SU-DHL-6 (cell line): ENCODE results near the gene PI16.

Source experiments
- H2AFZ ChIP-seq: fragments of 200-600 bp; sonication (generic); 2 replicates; pipeline ENCODE4 v1.6.1; 2014; ENCODE audit warnings: low read depth, mild to moderate bottlenecking, moderate library complexity, mixed read lengths, antibody characterized with exemption, low read length; ENCODE audit not compliant: severe bottlenecking
- H3F3A ChIP-seq: fragments of 200-600 bp; shearing (Covaris generic); 2 replicates; pipeline ENCODE4 v1.6.0; 2016; ENCODE audit warnings: antibody characterized with exemption, mild to moderate bottlenecking; ENCODE audit not compliant: insufficient read depth
- H3K27ac ChIP-seq: fragments of 200-600 bp; sonication (generic); 2 replicates; pipeline ENCODE4 v1.5.1; 2016; ENCODE audit warnings: low read depth, mild to moderate bottlenecking, low read length, moderate library complexity, mixed read lengths
- H3K27me3 ChIP-seq: fragments of 200-600 bp; sonication (generic), shearing (Covaris generic); 2 replicates; pipeline ENCODE4 v1.6.0; 2014; ENCODE audit warnings: mild to moderate bottlenecking, low read length
- H3K36me3 ChIP-seq: fragments of 200-600 bp; sonication (generic); 2 replicates; pipeline ENCODE4 v1.6.1; 2014; ENCODE audit warnings: mild to moderate bottlenecking, low read length, mixed read lengths
- H3K4me2 ChIP-seq: fragments of 300-600, 200-600 bp; shearing (Covaris generic), sonication (generic); 2 replicates; pipeline ENCODE4 v1.6.0; 2014; ENCODE audit warnings: low read length, low read depth, mild to moderate bottlenecking; ENCODE audit not compliant: poor library complexity, severe bottlenecking
- H3K4me3 ChIP-seq: fragments of 200-600 bp; sonication (generic); 2 replicates; pipeline ENCODE4 v1.5.1; 2014; ENCODE audit warnings: antibody characterized with exemption, low read length, mild to moderate bottlenecking, mixed read lengths; ENCODE audit not compliant: insufficient read depth, poor library complexity, severe bottlenecking
- H3K79me2 ChIP-seq: fragments of 200-600 bp; sonication (generic); 2 replicates; pipeline ENCODE4 v1.6.1; 2014; ENCODE audit warnings: mild to moderate bottlenecking, low read length, moderate library complexity; ENCODE audit not compliant: insufficient read depth
- H3K9ac ChIP-seq: fragments of 200-600 bp; sonication (generic); 2 replicates; pipeline ENCODE4 v1.7.0; 2014; ENCODE audit warnings: mild to moderate bottlenecking, low read length
- H3K9me2 ChIP-seq: fragments of 200-600 bp; sonication (generic); replicated peaks from 2 replicates; pipeline ENCODE4 v1.6.1; 2014; ENCODE audit warnings: low read length; ENCODE audit not compliant: insufficient read depth
- H3K9me3 ChIP-seq: fragments of 200-600 bp; sonication (generic); 2 replicates; pipeline ENCODE4 v1.6.1; 2014; ENCODE audit warnings: low read length, mixed read lengths; ENCODE audit not compliant: insufficient read depth
- H4K20me1 ChIP-seq: fragments of 200-600 bp; sonication (generic); 2 replicates; pipeline ENCODE4 v1.6.1; 2014; ENCODE audit warnings: low read depth, mild to moderate bottlenecking, antibody characterized with exemption, low read length, moderate library complexity, mixed read lengths
- EZH2phosphoT487 ChIP-seq: fragments of 200-600 bp; sonication (generic), shearing (Covaris generic); conservative IDR thresholded peaks from 2 replicates; pipeline ENCODE4 v1.6.1; 2018; ENCODE audit warnings: mild to moderate bottlenecking, antibody characterized with exemption, low read length, moderate library complexity, mixed read lengths
- TF ChIP-seq, protein P1 (sequence below): fragments of 200-600 bp; sonication (generic); IDR thresholded peaks from one replicate; pipeline ENCODE4 v1.5.1; 2017; ENCODE audit warnings: antibody characterized with exemption, mild to moderate bottlenecking, low read length, moderate library complexity; ENCODE audit not compliant: insufficient read depth, poor library complexity, severe bottlenecking

Gene PI16, protein sequence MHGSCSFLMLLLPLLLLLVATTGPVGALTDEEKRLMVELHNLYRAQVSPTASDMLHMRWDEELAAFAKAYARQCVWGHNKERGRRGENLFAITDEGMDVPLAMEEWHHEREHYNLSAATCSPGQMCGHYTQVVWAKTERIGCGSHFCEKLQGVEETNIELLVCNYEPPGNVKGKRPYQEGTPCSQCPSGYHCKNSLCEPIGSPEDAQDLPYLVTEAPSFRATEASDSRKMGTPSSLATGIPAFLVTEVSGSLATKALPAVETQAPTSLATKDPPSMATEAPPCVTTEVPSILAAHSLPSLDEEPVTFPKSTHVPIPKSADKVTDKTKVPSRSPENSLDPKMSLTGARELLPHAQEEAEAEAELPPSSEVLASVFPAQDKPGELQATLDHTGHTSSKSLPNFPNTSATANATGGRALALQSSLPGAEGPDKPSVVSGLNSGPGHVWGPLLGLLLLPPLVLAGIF

DNA sequence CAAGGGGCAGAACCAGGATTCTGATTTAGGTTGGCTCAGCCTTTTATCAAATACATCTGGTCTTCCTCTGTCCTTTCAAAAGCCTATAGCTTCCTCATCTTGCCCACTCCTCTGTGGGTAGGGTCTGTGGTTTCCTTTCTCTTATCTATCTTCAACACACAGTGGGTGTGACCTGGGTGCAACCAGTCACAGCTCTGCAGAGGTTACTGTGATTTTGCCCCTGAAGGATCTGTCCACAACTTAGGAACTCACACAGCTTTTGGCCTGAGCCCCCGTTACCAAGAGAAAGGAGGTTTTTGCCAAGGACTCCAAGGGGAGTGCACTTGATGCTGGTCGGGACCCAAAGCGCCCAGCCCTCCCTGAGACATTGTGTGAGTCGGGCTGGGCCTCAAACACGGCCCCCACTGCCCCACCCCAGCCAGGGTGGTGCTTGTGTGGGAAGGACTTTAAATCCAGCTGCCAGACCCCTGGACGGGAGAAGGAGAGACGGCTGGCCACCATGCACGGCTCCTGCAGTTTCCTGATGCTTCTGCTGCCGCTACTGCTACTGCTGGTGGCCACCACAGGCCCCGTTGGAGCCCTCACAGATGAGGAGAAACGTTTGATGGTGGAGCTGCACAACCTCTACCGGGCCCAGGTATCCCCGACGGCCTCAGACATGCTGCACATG is at the start of gene PI16:
Gene PI16 (plus strand): TSS at position 477 of the 670 bp plus-strand sequence. CDS start 23 bp downstream, at position 500.
- H3K27ac ChIP-seq: peak within 1 kb of the TSS; percentile 58
- H4K20me1 ChIP-seq: no peaks in the 10 kb centered on the region
- H3F3A ChIP-seq: peaks cover 3% of the 10 kb centered on the region; the same call in 1 of the 2 replicates
- peak within 1 kb of the TSS; percentile 24 for H3K4me3 ChIP-seq
- peak within 1 kb of the TSS; percentile 37 for H3K9ac ChIP-seq
- no peaks in the 10 kb centered on the region for H3K79me2 ChIP-seq
- peak within 1 kb of the TSS; percentile 53 for H3K4me2 ChIP-seq
- H3K27me3 ChIP-seq: no peaks in the 10 kb centered on the region
- no peaks in the 10 kb centered on the region for H3K9me3 ChIP-seq
- H3K36me3 ChIP-seq: no peaks in the 10 kb centered on the region
- TF ChIP-seq EZH2phosphoT487: no peak
- TF ChIP-seq, protein P1, sequence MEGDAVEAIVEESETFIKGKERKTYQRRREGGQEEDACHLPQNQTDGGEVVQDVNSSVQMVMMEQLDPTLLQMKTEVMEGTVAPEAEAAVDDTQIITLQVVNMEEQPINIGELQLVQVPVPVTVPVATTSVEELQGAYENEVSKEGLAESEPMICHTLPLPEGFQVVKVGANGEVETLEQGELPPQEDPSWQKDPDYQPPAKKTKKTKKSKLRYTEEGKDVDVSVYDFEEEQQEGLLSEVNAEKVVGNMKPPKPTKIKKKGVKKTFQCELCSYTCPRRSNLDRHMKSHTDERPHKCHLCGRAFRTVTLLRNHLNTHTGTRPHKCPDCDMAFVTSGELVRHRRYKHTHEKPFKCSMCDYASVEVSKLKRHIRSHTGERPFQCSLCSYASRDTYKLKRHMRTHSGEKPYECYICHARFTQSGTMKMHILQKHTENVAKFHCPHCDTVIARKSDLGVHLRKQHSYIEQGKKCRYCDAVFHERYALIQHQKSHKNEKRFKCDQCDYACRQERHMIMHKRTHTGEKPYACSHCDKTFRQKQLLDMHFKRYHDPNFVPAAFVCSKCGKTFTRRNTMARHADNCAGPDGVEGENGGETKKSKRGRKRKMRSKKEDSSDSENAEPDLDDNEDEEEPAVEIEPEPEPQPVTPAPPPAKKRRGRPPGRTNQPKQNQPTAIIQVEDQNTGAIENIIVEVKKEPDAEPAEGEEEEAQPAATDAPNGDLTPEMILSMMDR: no peak
- no peak within 1 kb of the TSS for H2AFZ ChIP-seq
- no peaks in the 10 kb centered on the region for H3K9me2 ChIP-seq

DNA sequence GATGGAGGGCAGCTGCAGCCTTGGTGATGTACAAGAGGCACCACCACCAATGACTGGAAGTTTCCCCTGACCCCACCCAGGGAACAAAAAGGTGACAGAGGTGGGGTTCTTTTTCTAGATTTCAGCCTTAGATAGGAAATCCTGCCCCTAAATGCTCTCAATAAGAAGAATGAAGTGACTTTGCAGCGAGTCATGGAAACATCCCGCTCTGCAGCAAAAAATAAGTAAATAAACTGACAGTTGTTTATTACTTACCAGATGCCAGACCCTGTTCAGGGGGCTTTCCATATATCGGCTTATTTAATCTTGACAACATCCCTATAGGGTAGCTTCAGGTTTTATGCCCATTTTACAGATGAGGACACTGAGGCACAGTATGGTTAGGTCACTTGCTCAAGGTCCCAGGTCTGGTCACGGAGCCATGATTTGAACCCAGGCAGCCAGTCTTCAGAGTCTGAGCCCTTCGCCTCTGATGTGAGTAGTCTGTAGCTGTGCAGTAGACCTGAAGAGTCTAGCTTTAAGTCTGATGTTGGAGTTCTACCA is 49.6 kb upstream of the PI16 start:
- Histone ChIP-seq H3K79me2 (peaks cover 9% of the 10 kb centered on the region; the same call in 1 of the 2 replicates), H3K4me3 (no peak overlapping the region), H3K27me3 (no peaks in the 10 kb centered on the region), H3K9me2 (no peaks in the 10 kb centered on the region), H3K4me2 (no peak overlapping the region), H2AFZ (no peak overlapping the region), H3K27ac (no peak overlapping the region), H3K36me3 (peaks cover 49% of the 10 kb centered on the region), H3F3A (no peaks in the 10 kb centered on the region), H3K9me3 (no peaks in the 10 kb centered on the region), H3K9ac (no peak overlapping the region), H4K20me1 (no peaks in the 10 kb centered on the region)
- TF ChIP-seq EZH2phosphoT487: no peak

DNA sequence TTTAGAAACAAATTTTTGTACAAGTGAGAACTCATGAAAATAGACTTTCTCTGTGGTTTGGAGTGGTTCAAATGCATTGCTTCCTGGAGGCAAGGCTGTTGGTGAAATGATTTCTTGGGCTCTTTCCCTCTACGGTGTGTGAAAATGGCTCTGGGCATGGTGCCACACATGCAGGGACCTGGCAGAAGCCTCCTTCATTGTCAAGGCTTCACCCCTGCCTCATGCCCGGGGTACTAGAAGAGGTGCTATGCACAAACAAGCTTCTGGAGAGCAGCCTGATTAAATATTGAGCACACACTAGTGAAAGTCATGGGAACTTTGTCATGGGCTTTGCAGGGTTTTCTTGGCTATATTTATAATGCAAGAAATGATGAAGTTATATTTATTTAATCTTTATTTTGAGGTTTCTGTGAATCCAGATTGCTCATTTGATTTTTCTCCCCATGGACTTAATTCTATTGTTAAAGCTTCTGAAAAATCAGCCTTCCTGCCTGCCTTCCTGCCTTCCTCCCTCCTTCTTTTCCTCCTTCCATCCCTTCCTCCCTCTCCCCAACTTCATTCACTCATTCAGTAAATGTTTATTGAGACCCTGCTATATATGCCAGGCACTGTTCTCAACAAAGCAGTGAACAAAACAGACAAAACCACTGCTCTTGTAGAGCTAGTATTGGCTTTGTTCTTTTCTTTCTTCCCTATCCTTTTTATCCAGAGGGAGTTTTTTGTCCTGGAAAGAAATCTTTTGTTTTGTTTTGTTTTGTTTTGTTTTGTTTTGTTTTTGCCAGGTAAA is 47.8 kb upstream of the PI16 start:
- H3K27me3 ChIP-seq: no peaks in the 10 kb centered on the region
- peaks cover 9% of the 10 kb centered on the region; the same call in 1 of the 2 replicates for H3K79me2 ChIP-seq
- TF ChIP-seq, protein P1: no peak
- no peak for TF ChIP-seq EZH2phosphoT487

More for the DNA sequence above, 47.8 kb upstream of the PI16 start:
- Histone ChIP-seq H3K4me2 (no peak overlapping the region), H3K4me3 (no peak overlapping the region), H3K9me2 (no peaks in the 10 kb centered on the region), H2AFZ (no peak overlapping the region), H4K20me1 (no peaks in the 10 kb centered on the region), H3K36me3 (peaks cover 50% of the 10 kb centered on the region), H3K27ac (no peak overlapping the region), H3F3A (no peaks in the 10 kb centered on the region), H3K9me3 (no peaks in the 10 kb centered on the region), H3K9ac (no peak overlapping the region)
